ENCODE data around the gene NSDHL. TPM values are rescaled to one million over a fixed set of nuclear protein-coding genes. Genes with fewer than 3 reads are reported as not detected.

NSDHL gene
- total RNA-seq, 2 donors from 2014 or later = 11.6 to 13.8 TPM

DNA sequence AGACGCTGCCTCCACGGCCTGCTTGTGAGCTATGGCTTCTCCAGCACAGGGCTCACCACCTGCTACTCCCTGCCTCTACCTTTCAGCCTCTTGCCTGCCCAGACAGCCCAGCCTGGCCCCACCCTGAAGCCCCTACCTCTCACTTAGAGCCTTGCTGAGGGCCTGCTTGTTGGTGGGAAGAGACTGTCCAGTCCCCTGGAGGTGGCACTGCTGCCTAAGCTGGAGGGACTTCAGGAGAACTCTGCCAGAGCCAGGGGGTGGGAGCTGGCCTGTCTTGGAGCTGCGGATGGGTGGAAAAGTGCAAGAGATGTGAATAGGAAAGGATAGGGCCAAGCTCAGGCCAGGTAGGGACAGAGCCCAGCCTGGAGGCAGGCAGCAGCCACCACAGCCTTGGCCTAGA, 64.3 kb downstream of the NSDHL start:
- no peak overlapping the region for H3K4me3 ChIP-seq
- intact Hi-C loops (cut with DNase I) = no loop called here
- H3K36me3 ChIP-seq = no peaks in the 10 kb centered on the region
- 92% methylated on average over 2 of the region's 3 CpGs for WGBS
- no peak for DNase-seq (ENCODE audit: low spot score)
- no peaks in the 10 kb centered on the region for H3K4me1 ChIP-seq (replicated peaks)
- H3K27ac ChIP-seq = peak overlapping the region in 1 of 2 donors; percentile 16
- H3K27me3 ChIP-seq (replicated peaks; ENCODE audit: insufficient read depth) = no peaks in the 10 kb centered on the region
- TF ChIP-seq CTCF (IDR thresholded peaks at IDR 0.05) (no peak), POLR2AphosphoS5 (IDR thresholded peaks at IDR 0.05) (no peak), POLR2A (IDR thresholded peaks at IDR 0.05) (no peak)
- no peaks in the 10 kb centered on the region for H3K9me3 ChIP-seq

- peak; percentile 60 for DNase-seq (ENCODE audit: low spot score)
- peak overlapping the region; percentile 23 to 39 for H3K27ac ChIP-seq
- intact Hi-C loops (cut with DNase I) = no loop called here
Observed at GRCh38 chrX:152895724-152896420, 65.0 kb downstream of the NSDHL start.

DNA sequence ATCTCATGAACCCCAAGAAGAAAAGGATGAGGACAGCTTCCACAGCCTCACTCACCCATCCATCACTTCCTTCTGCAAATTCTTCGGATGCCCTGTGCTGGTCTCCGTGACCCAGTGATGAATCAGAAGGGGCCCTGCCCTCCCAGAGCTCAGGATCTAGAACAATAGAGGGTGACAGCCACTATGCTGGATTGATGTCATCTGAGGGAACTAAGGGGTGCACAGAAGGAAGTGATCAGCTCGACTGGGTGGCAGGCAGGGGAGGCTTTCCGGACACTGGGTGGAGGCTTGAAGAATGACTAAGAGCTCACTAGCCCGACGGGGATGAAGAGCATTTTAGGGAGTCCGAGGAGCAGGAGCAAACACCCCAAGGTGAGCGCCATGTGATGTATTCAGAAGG, 65.6 kb downstream of the NSDHL start:
- no peaks in the 10 kb centered on the region for H3K27me3 ChIP-seq (replicated peaks; ENCODE audit: insufficient read depth)
- H3K27ac ChIP-seq = no peak overlapping the region
- no peaks in the 10 kb centered on the region for H3K36me3 ChIP-seq
- H3K4me3 ChIP-seq = no peak overlapping the region
- 93% methylated on average over 8 of the region's 8 CpGs for WGBS
- DNase-seq (ENCODE audit: low spot score) = no peak
- intact Hi-C loops (cut with DNase I) = no loop called here
- TF ChIP-seq POLR2AphosphoS5 (IDR thresholded peaks at IDR 0.05) (no peak), CTCF (IDR thresholded peaks at IDR 0.05) (no peak)
- no peaks in the 10 kb centered on the region for H3K4me1 ChIP-seq (replicated peaks)
- no peaks in the 10 kb centered on the region for H3K9me3 ChIP-seq

More at GRCh38 chrX:152895724-152896420, 65.0 kb downstream of the NSDHL start:
- Histone ChIP-seq H3K36me3 (no peaks in the 10 kb centered on the region), H3K9me3 (no peaks in the 10 kb centered on the region), H3K4me1 (replicated peaks) (no peaks in the 10 kb centered on the region), H3K27me3 (replicated peaks; ENCODE audit: insufficient read depth) (no peaks in the 10 kb centered on the region), H3K4me3 (no peak overlapping the region)
- 61% methylated on average over 3 of the region's 8 CpGs for WGBS
- TF ChIP-seq POLR2AphosphoS5 (IDR thresholded peaks at IDR 0.05) (peak; percentile 35), CTCF (IDR thresholded peaks at IDR 0.05) (no peak)

DNA sequence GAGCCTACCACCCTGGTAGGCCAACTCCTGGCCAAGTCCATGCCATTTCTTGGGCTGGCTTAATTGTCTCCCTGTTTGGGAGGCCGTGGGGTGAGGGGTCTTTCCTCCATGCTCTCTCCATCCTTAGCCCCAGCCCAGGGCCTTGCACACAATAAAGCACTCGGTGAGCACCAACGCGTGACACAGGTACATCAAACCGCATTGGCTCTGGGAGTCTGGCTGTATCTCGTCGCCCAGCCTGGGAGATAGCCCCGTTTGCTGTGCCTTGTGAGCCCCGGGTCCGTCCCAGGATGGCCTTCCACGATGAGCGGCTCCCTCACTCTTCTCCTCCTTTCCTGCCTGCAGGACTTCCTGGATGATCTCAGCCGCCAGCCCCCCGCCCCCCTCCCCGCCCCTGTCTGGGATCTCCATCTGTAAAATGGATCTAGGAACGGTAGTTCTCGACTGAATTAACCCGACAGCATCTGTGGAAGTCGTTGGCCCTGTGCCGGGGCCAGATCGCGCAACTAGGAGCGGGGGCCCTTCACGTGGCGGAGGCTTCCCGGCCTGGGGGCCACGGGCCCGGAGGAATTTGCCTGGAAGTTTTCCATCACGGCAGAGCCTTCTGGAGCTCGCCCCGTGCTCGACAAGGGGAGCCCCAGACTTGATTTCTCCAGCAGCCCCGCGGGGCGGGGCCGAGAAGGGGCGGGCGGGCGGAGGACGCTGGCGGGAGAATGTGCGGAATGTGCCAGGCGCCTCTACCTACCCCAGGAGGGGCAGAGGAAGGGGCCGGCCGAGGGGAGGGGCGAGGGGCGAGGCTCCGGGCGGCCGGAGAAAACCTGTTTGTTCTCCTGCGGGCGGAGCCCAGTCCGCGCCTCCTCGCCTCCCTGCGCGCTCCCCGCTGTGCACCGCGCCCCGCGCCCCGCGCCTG, 66.6 kb downstream of the NSDHL start, which contains the start of gene ZNF185:
TSS of gene ZNF185 (plus strand) at position 846 of the 910 bp plus-strand sequence. CDS start 16,423 bp downstream, outside the sequence.
- Histone ChIP-seq H3K9me3 (no peaks in the 10 kb centered on the region), H3K27me3 (replicated peaks; ENCODE audit: insufficient read depth) (no peaks in the 10 kb centered on the region), H3K27ac (peak within 1 kb of the TSS in 1 of 2 donors; percentile 30), H3K4me3 (peak within 1 kb of the TSS; percentile 34 to 37), H3K4me1 (replicated peaks) (no peaks in the 10 kb centered on the region), H3K36me3 (no peaks in the 10 kb centered on the region)
- TF ChIP-seq POLR2A (IDR thresholded peaks at IDR 0.05) (peak; percentile 28), POLR2AphosphoS5 (IDR thresholded peaks at IDR 0.05) (peak; percentile 21), CTCF (IDR thresholded peaks at IDR 0.05) (no peak)
- intact Hi-C loops (cut with DNase I) = no loop called here
- DNase-seq (ENCODE audit: low spot score) = peak; percentile 68
- WGBS = 24% methylated on average over 31 of the region's 64 CpGs

All from prostate gland (tissue), 2 donors.